Measurements from ENCODE around the gene BBS2.

Gene BBS2

GRCh38 chr16:56520251-56520577 is 390 bp upstream of the BBS2 start:
- in situ Hi-C loops (cut with MboI; ENCODE audit: low sequenced_read_pairs, unreplicated experiment) = no loop called here
- no peak for DNase-seq (ENCODE audit: low spot score)
- TF ChIP-seq, protein P1, sequence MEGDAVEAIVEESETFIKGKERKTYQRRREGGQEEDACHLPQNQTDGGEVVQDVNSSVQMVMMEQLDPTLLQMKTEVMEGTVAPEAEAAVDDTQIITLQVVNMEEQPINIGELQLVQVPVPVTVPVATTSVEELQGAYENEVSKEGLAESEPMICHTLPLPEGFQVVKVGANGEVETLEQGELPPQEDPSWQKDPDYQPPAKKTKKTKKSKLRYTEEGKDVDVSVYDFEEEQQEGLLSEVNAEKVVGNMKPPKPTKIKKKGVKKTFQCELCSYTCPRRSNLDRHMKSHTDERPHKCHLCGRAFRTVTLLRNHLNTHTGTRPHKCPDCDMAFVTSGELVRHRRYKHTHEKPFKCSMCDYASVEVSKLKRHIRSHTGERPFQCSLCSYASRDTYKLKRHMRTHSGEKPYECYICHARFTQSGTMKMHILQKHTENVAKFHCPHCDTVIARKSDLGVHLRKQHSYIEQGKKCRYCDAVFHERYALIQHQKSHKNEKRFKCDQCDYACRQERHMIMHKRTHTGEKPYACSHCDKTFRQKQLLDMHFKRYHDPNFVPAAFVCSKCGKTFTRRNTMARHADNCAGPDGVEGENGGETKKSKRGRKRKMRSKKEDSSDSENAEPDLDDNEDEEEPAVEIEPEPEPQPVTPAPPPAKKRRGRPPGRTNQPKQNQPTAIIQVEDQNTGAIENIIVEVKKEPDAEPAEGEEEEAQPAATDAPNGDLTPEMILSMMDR (IDR thresholded peaks at IDR 0.05; ENCODE audit: borderline replicate concordance, control extremely low read depth, extremely low read depth, insufficient read depth, missing control alignments) = no peak

GRCh38 chr16:56518425-56518824 is 1.4 kb downstream of the BBS2 start:
- no peak for DNase-seq (ENCODE audit: low spot score)
- TF ChIP-seq, protein P1 (IDR thresholded peaks at IDR 0.05; ENCODE audit: borderline replicate concordance, control extremely low read depth, extremely low read depth, insufficient read depth, missing control alignments) = no peak
- in situ Hi-C loops (cut with MboI; ENCODE audit: low sequenced_read_pairs, unreplicated experiment) = no loop called here

GRCh38 chr16:56517206-56517605 is 2.6 kb downstream of the BBS2 start:
- TF ChIP-seq, protein P1 (IDR thresholded peaks at IDR 0.05; ENCODE audit: borderline replicate concordance, control extremely low read depth, extremely low read depth, insufficient read depth, missing control alignments) = no peak
- in situ Hi-C loops (cut with MboI; ENCODE audit: low sequenced_read_pairs, unreplicated experiment) = no loop called here
- DNase-seq (ENCODE audit: low spot score) = no peak

- no peak for DNase-seq (ENCODE audit: low spot score)
- in situ Hi-C loops (cut with MboI; ENCODE audit: low sequenced_read_pairs, unreplicated experiment) = no loop called here
- TF ChIP-seq, protein P1 (IDR thresholded peaks at IDR 0.05; ENCODE audit: borderline replicate concordance, control extremely low read depth, extremely low read depth, insufficient read depth, missing control alignments) = no peak
Measured at GRCh38 chr16:56515665-56516064, 4.2 kb downstream of the BBS2 start.

- no peak for DNase-seq (ENCODE audit: low spot score)
- in situ Hi-C loops (cut with MboI; ENCODE audit: low sequenced_read_pairs, unreplicated experiment) = no loop called here
- TF ChIP-seq, protein P1 (IDR thresholded peaks at IDR 0.05; ENCODE audit: borderline replicate concordance, control extremely low read depth, extremely low read depth, insufficient read depth, missing control alignments) = no peak
Measured at GRCh38 chr16:56514845-56515244, 5.0 kb downstream of the BBS2 start.

GRCh38 chr16:56513972-56514371 is 5.9 kb downstream of the BBS2 start:
- TF ChIP-seq, protein P1 (IDR thresholded peaks at IDR 0.05; ENCODE audit: borderline replicate concordance, control extremely low read depth, extremely low read depth, insufficient read depth, missing control alignments) = peak; percentile 21
- in situ Hi-C loops (cut with MboI; ENCODE audit: low sequenced_read_pairs, unreplicated experiment) = no loop called here
- DNase-seq (ENCODE audit: low spot score) = peak; percentile 34

DNA sequence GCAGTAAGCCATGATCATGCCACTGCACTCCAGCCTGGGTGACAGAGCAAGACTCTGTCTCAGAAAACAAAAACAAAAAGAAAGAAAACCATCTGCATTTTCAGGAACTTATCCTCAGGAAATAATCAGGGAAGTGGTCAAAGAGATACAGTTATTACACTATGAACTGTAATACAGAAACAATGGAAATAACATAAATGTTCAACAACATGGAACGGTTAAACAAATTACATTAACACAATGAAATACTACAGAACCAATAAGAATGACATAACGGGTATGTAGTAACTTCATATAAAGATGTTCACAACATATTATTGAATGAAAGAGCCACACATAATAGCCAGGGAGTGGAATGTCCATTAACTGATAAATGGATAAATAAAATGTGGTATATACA is 6.7 kb downstream of the BBS2 start:
- DNase-seq (ENCODE audit: low spot score) = no peak
- TF ChIP-seq, protein P1 (IDR thresholded peaks at IDR 0.05; ENCODE audit: borderline replicate concordance, control extremely low read depth, extremely low read depth, insufficient read depth, missing control alignments) = no peak
- in situ Hi-C loops (cut with MboI; ENCODE audit: low sequenced_read_pairs, unreplicated experiment) = no loop called here
